Vagina (tissue), 2 donors: ENCODE results near the gene SLC5A4. TPM values are rescaled to one million over a fixed set of nuclear protein-coding genes. Genes with fewer than 3 reads are reported as not detected.

Experiments
- DNase-seq, 2 donors: peaks; one replicate each; pipeline ENCODE4 v3.0.0-alpha.2; 2017; ENCODE audit errors: extremely low spot score in 2 of 2
- H3K27ac ChIP-seq: fragments of 200-600 bp; sonication (generic); one replicate; pipeline ENCODE4 v1.5.1; 2019
- H3K27me3 ChIP-seq: fragments of 200-600 bp; sonication (generic); one replicate; pipeline ENCODE4 v1.5.1; 2019
- H3K36me3 ChIP-seq, 2 donors: fragments of 200-600 bp; sonication (generic); one replicate each; pipeline ENCODE4 v1.5.1; 2017 to 2019
- H3K4me1 ChIP-seq: fragments of 200-600 bp; sonication (generic); one replicate; pipeline ENCODE4 v1.5.1; 2019
- H3K4me3 ChIP-seq, 2 donors: fragments of 200-600 bp; sonication (generic); 1 replicate in 1 of 2; 2 replicates in 1 of 2; pipeline ENCODE4 v1.5.1; 2016 to 2019
- H3K9me3 ChIP-seq: fragments of 200-600 bp; sonication (generic); one replicate; pipeline ENCODE4 v1.5.1; 2019
- CTCF ChIP-seq, 3 experiments: fragments of 450-650 bp in 2 of 3; fragments of 200-600 bp in 1 of 3; sonication (generic) in 1 of 3; IDR thresholded peaks; one replicate each; pipeline ENCODE4 v1.5.1; 2017 to 2019; ENCODE audit warnings: antibody characterized with exemption in 3 of 3, mild to moderate bottlenecking in 2 of 3, moderate library complexity in 2 of 3
- POLR2A ChIP-seq, 2 donors: fragments of 450-650 bp; IDR thresholded peaks; one replicate each; pipeline ENCODE4 v1.6.1; 2017; ENCODE audit warnings: antibody characterized with exemption in 2 of 2, mild to moderate bottlenecking in 2 of 2, moderate library complexity in 2 of 2
- POLR2AphosphoS5 ChIP-seq, 2 donors: sonication (generic); formaldehyde crosslinking; IDR thresholded peaks; one replicate each; pipeline ENCODE4 v1.9.0; 2017; ENCODE audit warnings: antibody characterized with exemption in 2 of 2, mild to moderate bottlenecking in 2 of 2, low read depth in 1 of 2; ENCODE audit not compliant: insufficient read depth in 1 of 2
- intact Hi-C: fragments of 100-400 bp; cut with DNase I; formaldehyde crosslinking; loops from one replicate; pipeline ENCODE4 v1.15.1; 2023
- total RNA-seq: library from RNA; depleted of rRNA; stranded (reverse); fragments of >200 nt; gene quantifications from one replicate; pipeline ENCODE4 v1.2.3, GENCODE V29; 2016

Gene SLC5A4
- total RNA-seq, 1 donor from 2014 or later = 2.2 TPM

GRCh38 chr22:32261306-32261705 lies 6.2 kb upstream of the SLC5A4 start:
- no peak overlapping the region for H3K4me3 ChIP-seq
- no peak for TF ChIP-seq POLR2AphosphoS5 (IDR thresholded peaks at IDR 0.05; ENCODE audit: insufficient read depth in 1 of 2, low read depth in 1 of 2)
- TF ChIP-seq CTCF (IDR thresholded peaks at IDR 0.05) = no peak
- TF ChIP-seq POLR2A (IDR thresholded peaks at IDR 0.05) = no peak
- H3K36me3 ChIP-seq = no peaks in the 10 kb centered on the region
- H3K9me3 ChIP-seq = no peaks in the 10 kb centered on the region
- H3K27ac ChIP-seq = no peak overlapping the region
- DNase-seq = no peak
- H3K27me3 ChIP-seq = no peaks in the 10 kb centered on the region
- intact Hi-C loops = no loop called here
- H3K4me1 ChIP-seq = peaks cover under 1% of the 10 kb centered on the region

DNA sequence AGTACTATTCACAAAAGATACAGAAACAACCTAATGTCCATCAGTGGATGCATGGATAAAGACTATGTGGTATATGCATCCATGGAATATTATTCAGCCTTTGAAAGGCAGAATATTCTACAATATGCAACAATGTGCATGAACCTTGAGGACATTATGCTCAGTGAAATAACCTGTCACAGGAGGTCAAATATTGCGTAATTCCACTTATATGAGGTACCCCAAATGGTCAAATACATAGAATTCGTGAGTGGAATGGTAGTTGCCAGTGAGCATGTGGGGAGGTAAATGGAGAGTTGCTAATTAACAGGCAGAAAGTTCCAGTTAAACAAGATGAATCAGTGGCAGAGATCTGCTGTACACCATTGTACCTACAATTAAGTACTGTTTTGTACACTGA lies 3.6 kb upstream of the SLC5A4 start:
- TF ChIP-seq CTCF (IDR thresholded peaks at IDR 0.05) (no peak), POLR2A (IDR thresholded peaks at IDR 0.05) (no peak), POLR2AphosphoS5 (IDR thresholded peaks at IDR 0.05; ENCODE audit: insufficient read depth in 1 of 2, low read depth in 1 of 2) (no peak)
- no peak overlapping the region for H3K4me3 ChIP-seq
- H3K27ac ChIP-seq = no peak overlapping the region
- no peak for DNase-seq
- intact Hi-C loops = no loop called here
- no peaks in the 10 kb centered on the region for H3K9me3 ChIP-seq
- H3K4me1 ChIP-seq = no peaks in the 10 kb centered on the region
- no peaks in the 10 kb centered on the region for H3K27me3 ChIP-seq
- H3K36me3 ChIP-seq = no peaks in the 10 kb centered on the region

- no peak for TF ChIP-seq POLR2AphosphoS5 (IDR thresholded peaks at IDR 0.05; ENCODE audit: insufficient read depth in 1 of 2, low read depth in 1 of 2)
- no peak for TF ChIP-seq POLR2A (IDR thresholded peaks at IDR 0.05)
- TF ChIP-seq CTCF (IDR thresholded peaks at IDR 0.05) = no peak
- Histone ChIP-seq H3K4me1 (no peaks in the 10 kb centered on the region), H3K9me3 (no peaks in the 10 kb centered on the region), H3K27ac (no peak overlapping the region), H3K27me3 (no peaks in the 10 kb centered on the region), H3K36me3 (no peaks in the 10 kb centered on the region), H3K4me3 (no peak overlapping the region)
- intact Hi-C loops = no loop called here
- no peak for DNase-seq
These were observed 579 bp upstream of the SLC5A4 start for GRCh38 chr22:32255726-32256125.

DNA sequence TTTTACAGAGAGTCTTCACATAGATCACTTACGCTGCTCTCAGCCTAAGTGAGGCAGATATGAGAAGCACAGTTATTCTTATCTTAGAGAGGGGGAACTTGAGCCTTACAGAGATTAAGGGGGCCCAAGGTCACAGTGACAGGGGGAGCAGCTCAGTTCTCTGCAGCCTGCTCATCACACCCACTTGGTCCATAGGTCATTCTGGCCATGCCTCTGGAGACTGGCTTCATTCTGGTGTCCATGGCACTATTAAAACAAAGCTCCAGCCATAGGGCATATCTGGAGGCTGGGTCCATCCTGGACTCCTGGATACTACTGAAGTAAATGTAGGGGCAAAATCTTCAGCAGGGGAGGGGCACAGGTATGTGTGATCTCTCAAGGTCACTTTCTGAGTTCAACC lies 5.9 kb downstream of the SLC5A4 start:
- DNase-seq = no peak
- intact Hi-C loops = no loop called here

DNA sequence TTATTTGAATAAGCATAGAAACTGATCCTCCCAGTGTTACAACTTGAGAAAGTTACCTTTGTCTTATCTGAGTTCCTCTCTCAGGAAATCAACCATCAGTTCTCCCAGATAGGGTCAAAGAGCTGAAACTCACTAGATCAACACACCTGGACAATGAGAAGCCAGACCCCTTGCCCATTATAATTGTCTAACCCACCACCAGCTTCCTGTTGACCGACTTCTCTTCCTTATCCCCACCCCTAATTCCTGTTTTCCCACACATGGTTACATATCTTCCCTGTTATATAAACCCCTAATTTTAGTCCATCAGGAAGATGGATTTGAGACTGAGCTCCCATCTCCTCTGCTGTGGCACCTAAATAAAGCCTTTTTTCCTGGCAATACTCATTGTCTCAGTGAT lies 6.9 kb downstream of the SLC5A4 start:
- Histone ChIP-seq H3K27ac (no peak overlapping the region), H3K9me3 (no peaks in the 10 kb centered on the region), H3K4me3 (no peak overlapping the region), H3K36me3 (no peaks in the 10 kb centered on the region), H3K4me1 (no peaks in the 10 kb centered on the region), H3K27me3 (no peaks in the 10 kb centered on the region)
- intact Hi-C loops = no loop called here
- no peak for TF ChIP-seq CTCF (IDR thresholded peaks at IDR 0.05)
- TF ChIP-seq POLR2AphosphoS5 (IDR thresholded peaks at IDR 0.05; ENCODE audit: insufficient read depth in 1 of 2, low read depth in 1 of 2) = no peak
- TF ChIP-seq POLR2A (IDR thresholded peaks at IDR 0.05) = no peak
- DNase-seq = no peak

More for the DNA sequence above, 5.9 kb downstream of the SLC5A4 start:
- Histone ChIP-seq H3K36me3 (no peaks in the 10 kb centered on the region), H3K9me3 (no peaks in the 10 kb centered on the region), H3K27me3 (no peaks in the 10 kb centered on the region), H3K4me1 (no peaks in the 10 kb centered on the region), H3K27ac (no peak overlapping the region), H3K4me3 (no peak overlapping the region)
- TF ChIP-seq POLR2A (IDR thresholded peaks at IDR 0.05) = no peak

- intact Hi-C loops = no loop called here
These were observed 9.0 kb downstream of the SLC5A4 start for GRCh38 chr22:32246166-32246565.

More at GRCh38 chr22:32246166-32246565, 9.0 kb downstream of the SLC5A4 start:
- H3K4me1 ChIP-seq = no peaks in the 10 kb centered on the region
- H3K36me3 ChIP-seq = no peaks in the 10 kb centered on the region
- no peak for DNase-seq
- no peaks in the 10 kb centered on the region for H3K9me3 ChIP-seq
- H3K4me3 ChIP-seq = no peak overlapping the region
- no peak overlapping the region for H3K27ac ChIP-seq
- no peaks in the 10 kb centered on the region for H3K27me3 ChIP-seq
- TF ChIP-seq CTCF (IDR thresholded peaks at IDR 0.05) (no peak), POLR2A (IDR thresholded peaks at IDR 0.05) (no peak), POLR2AphosphoS5 (IDR thresholded peaks at IDR 0.05; ENCODE audit: insufficient read depth in 1 of 2, low read depth in 1 of 2) (no peak)
